MCF 10A (cell line): Measurements from ENCODE around the gene BOD1. TPM values are rescaled to one million over a fixed set of nuclear protein-coding genes. Genes with fewer than 3 reads are reported as not detected.

Experiments used
- BruUV-seq: library from RNA; stranded (reverse); fragments of 400-500 nt; replicated peaks from 2 replicates; lab custom pipeline; 2021; lab: Mats Ljungman, UMichigan
- CTCF ChIA-PET: fragments of 300-600 bp; sonication (Branson Sonifier 250); formaldehyde crosslinking; extraction: SDS; loops from one replicate; lab custom pipeline; 2021; ENCODE audit warnings: antibody characterized with exemption, inconsistent platforms; lab: Yijun Ruan, JAX
- POLR2A ChIA-PET: fragments of 300-600, 350-650 bp; sonication (Branson Sonifier 250); formaldehyde crosslinking; extraction: SDS; loops from one replicate; lab custom pipeline; 2020; ENCODE audit warnings: antibody characterized with exemption, inconsistent platforms; lab: Yijun Ruan, JAX
- DNase-seq: peaks from one replicate; pipeline ENCODE4 v3.0.0-alpha.2; 2018; ENCODE audit not compliant: unreplicated experiment
- H3K27ac Mint-ChIP-seq: one replicate; pipeline ENCODE4 v1.8.0; 2022; ENCODE audit warnings: mild to moderate bottlenecking, low read depth, mixed read lengths; ENCODE audit not compliant: unreplicated experiment
- H3K27me3 Mint-ChIP-seq: one replicate; pipeline ENCODE4 v1.8.0; 2022; ENCODE audit warnings: mixed read lengths; ENCODE audit not compliant: insufficient read depth, unreplicated experiment
- H3K36me3 Mint-ChIP-seq: one replicate; pipeline ENCODE4 v1.8.0; 2022; ENCODE audit warnings: mild to moderate bottlenecking, moderate library complexity, mixed read lengths; ENCODE audit not compliant: insufficient read depth, unreplicated experiment
- H3K4me1 Mint-ChIP-seq: one replicate; pipeline ENCODE4 v1.8.0; 2022; ENCODE audit warnings: mixed read lengths; ENCODE audit not compliant: insufficient read depth, unreplicated experiment
- H3K4me3 Mint-ChIP-seq: one replicate; pipeline ENCODE4 v1.8.0; 2022; ENCODE audit warnings: mild to moderate bottlenecking, moderate library complexity, mixed read lengths; ENCODE audit not compliant: unreplicated experiment
- H3K9me3 Mint-ChIP-seq: one replicate; pipeline ENCODE4 v1.8.0; 2022; ENCODE audit warnings: mixed read lengths; ENCODE audit not compliant: unreplicated experiment
- CTCF ChIP-seq: fragments of 200-600 bp; IDR thresholded peaks from one replicate; pipeline ENCODE4 v1.8.0; 2022; ENCODE audit warnings: antibody characterized with exemption, mild to moderate bottlenecking; ENCODE audit not compliant: unreplicated experiment
- intact Hi-C: fragments of 100-400 bp; cut with micrococcal nuclease; formaldehyde crosslinking; loops from 2 replicates; pipeline ENCODE4 v1.14.1; 2022
- total RNA-seq: library from RNA; stranded (reverse); gene quantifications from 2 replicates; pipeline ENCODE4 v1.2.3, GENCODE V29; 2022

The BOD1 gene
- total RNA-seq, 1 experiment from 2014 or later = 139 TPM

- H3K36me3 Mint-ChIP-seq = no peaks in the 10 kb centered on the region
- H3K27ac Mint-ChIP-seq = no peak overlapping the region
- no peaks in the 10 kb centered on the region for H3K9me3 Mint-ChIP-seq
- peaks cover 11% of the 10 kb centered on the region for H3K4me1 Mint-ChIP-seq
- ChIA-PET POLR2A (interaction anchor here (1.1 to 1.8 kb wide), 2 partner anchors 11 to 24 kb away, joined by 3 to 9 read pairs; no protein-coding TSS in a partner anchor), CTCF (no interaction called here)
- no peak for TF ChIP-seq CTCF
- no peaks in the 10 kb centered on the region for H3K27me3 Mint-ChIP-seq
- H3K4me3 Mint-ChIP-seq = no peak overlapping the region
- DNase-seq = no peak
- no TSS peak for BruUV-seq
- intact Hi-C loops = no loop called here
Observed at GRCh38 chr5:173644673-173645436, 28.4 kb upstream of the BOD1 start.

GRCh38 chr5:173643964-173644363, 27.5 kb upstream of the BOD1 start:
- Mint-ChIP-seq H3K4me1 (peaks cover 11% of the 10 kb centered on the region), H3K36me3 (no peaks in the 10 kb centered on the region), H3K27me3 (no peaks in the 10 kb centered on the region), H3K4me3 (no peak overlapping the region), H3K27ac (no peak overlapping the region), H3K9me3 (no peaks in the 10 kb centered on the region)
- TF ChIP-seq CTCF = no peak
- ChIA-PET POLR2A (interaction anchor here (0.8 to 1.8 kb wide), 4 partner anchors 9 to 124 kb away, joined by 3 to 9 read pairs (median 4); no protein-coding TSS in a partner anchor), CTCF (interaction anchor here (0.6 to 0.8 kb wide), 2 partner anchors 195 to 329 kb away, joined by 3 to 4 read pairs; no protein-coding TSS in a partner anchor)
- BruUV-seq = no TSS peak
- intact Hi-C loops = no loop called here
- no peak for DNase-seq

- BruUV-seq = no TSS peak
- ChIA-PET POLR2A (interaction anchor here (0.8 kb wide), 2 partner anchors 10 to 125 kb away, joined by 3 to 6 read pairs; no protein-coding TSS in a partner anchor), CTCF (interaction anchor here (0.6 to 1.9 kb wide), 3 partner anchors 10 to 322 kb away, joined by 3 to 5 read pairs (median 3); no protein-coding TSS in a partner anchor)
- Mint-ChIP-seq H3K4me3 (no peak overlapping the region), H3K27ac (no peak overlapping the region), H3K36me3 (no peaks in the 10 kb centered on the region), H3K9me3 (no peaks in the 10 kb centered on the region), H3K27me3 (no peaks in the 10 kb centered on the region), H3K4me1 (peaks cover 11% of the 10 kb centered on the region)
- peak; percentile 33 for DNase-seq
- intact Hi-C loops = no loop called here
- no peak for TF ChIP-seq CTCF
Observed at GRCh38 chr5:173642895-173643481, 26.5 kb upstream of the BOD1 start.
